LNCAP (cell line): ENCODE data around the gene SAFB.

Source experiments
- CTCF ChIP-seq: fragments of 450-650 bp; IDR thresholded peaks from 2 replicates; pipeline ENCODE4 v1.5.1; 2017; ENCODE audit warnings: mild to moderate bottlenecking

The SAFB gene

GRCh38 chr19:5624741-5625278 lies 1.9 kb downstream of the SAFB start:
- TF ChIP-seq CTCF: no peak

GRCh38 chr19:5625641-5626040 lies 2.8 kb downstream of the SAFB start:
- no peak for TF ChIP-seq CTCF

- no peak for TF ChIP-seq CTCF
Measured at GRCh38 chr19:5627395-5627904, 4.6 kb downstream of the SAFB start.

GRCh38 chr19:5628461-5628860 lies 5.6 kb downstream of the SAFB start:
- TF ChIP-seq CTCF: no peak

- no peak for TF ChIP-seq CTCF
Measured at GRCh38 chr19:5628919-5629481, 6.1 kb downstream of the SAFB start.

GRCh38 chr19:5631567-5632240 lies 8.8 kb downstream of the SAFB start:
- no peak for TF ChIP-seq CTCF

- no peak for TF ChIP-seq CTCF
Measured at GRCh38 chr19:5632241-5632612, 9.3 kb downstream of the SAFB start.
